IPS-NIHi11 (cell line): ENCODE results near the gene PREP.

Source experiments
- DNase-seq: peaks from one replicate; pipeline ENCODE4 v3.0.0; 2012; ENCODE audit warnings: mixed read lengths, low spot score

The PREP gene

DNA sequence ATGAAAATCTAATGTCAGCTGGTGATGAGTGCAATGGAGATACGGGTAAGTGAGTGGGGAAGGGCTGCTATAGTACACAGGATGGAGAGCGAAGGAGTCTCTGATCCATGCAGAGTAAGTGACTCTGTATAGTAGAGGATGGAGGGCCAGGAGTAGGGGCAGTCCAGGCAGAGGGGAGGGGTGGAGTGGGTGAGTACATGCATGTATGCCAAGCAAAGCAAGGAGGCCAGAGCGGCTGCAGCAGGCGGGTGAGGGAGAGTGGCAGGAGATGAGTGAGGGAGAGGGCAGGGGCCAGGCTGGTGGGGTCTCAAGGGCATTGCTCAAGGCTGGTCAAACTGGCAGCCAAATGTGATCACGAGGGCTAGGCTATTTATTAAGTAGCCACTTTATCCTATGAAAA, 94.0 kb downstream of the PREP start:
- no peak for DNase-seq

DNA sequence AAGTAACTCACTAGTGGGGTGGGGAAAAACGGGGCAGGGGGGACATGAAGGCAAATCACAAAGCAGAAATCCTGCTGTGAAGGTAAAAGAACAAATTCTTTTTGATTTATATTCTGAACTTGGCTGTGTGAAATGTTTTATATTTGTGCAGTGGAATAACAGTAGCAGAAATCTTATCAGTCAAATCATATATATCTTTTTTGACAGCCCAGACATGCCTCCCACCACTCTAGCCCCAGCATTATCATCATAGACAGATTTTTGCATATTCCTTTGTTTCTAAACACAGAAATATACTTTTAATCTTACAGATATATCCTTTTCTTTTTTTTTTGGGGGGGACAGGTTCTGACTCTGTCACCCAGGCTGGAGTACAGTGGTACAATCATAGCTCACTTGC, 97.4 kb downstream of the PREP start:
- no peak for DNase-seq

DNA sequence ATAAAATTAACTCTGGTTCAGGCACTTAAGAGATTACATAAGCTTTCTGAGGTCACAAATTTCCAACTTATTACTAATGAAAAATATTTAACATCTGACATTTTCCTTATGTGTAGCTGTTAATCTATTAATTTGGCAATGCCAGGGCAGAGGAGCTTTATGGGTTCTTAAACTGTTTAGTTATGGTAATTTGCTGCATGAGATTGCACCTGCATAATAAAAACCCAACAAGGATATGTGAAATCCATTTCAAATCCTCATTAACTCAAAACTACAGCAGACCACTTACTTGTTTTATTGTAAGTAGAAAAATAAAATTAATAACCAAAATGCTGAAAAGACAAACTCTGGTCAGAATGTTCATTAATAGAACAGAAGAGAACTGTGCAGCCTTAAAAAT, 98.1 kb downstream of the PREP start:
- no peak for DNase-seq

DNA sequence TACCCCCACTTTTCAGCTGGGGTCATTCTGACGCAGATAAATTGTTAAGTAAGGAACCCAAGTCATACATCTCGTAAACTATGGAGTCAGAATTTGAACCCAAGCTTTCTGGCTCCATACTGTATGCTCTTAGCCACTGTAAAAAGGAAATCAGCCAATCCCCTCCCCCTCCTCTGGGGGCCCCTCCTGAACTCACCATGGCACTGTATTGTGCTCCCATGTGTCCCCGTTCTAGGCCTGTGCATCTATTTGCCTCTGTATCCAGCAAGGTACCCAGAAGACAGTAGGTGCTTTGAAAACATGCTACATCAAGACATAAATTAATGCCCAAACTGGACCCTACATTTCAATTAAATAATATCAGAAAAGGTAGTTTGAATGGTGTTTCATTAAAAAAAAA, 98.5 kb downstream of the PREP start:
- no peak for DNase-seq

DNA sequence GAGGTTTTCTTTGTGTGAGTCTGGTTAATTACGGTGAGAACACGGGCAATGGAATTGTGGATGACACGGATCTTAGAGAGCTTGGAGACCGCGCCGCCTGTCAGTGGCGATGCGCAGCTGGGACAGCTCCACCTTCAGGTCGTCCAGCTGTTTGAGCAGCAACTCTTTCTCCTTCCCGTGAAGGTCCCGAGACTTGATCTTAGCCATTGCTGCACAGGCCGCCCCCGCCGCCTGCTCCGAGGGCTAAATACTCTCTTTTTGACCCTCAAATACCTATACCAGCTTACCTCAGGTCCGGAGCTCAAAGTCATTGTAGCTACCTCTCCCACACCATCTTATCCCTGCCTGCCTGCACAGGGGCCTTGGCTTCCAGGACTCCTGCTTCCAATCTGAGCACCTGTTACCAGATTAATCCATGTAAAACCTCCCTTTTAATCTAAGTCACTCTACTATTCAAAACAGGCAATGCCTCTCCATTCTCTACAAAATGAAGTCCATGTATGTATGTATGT, 100.2 kb downstream of the PREP start:
- DNase-seq: no peak

DNA sequence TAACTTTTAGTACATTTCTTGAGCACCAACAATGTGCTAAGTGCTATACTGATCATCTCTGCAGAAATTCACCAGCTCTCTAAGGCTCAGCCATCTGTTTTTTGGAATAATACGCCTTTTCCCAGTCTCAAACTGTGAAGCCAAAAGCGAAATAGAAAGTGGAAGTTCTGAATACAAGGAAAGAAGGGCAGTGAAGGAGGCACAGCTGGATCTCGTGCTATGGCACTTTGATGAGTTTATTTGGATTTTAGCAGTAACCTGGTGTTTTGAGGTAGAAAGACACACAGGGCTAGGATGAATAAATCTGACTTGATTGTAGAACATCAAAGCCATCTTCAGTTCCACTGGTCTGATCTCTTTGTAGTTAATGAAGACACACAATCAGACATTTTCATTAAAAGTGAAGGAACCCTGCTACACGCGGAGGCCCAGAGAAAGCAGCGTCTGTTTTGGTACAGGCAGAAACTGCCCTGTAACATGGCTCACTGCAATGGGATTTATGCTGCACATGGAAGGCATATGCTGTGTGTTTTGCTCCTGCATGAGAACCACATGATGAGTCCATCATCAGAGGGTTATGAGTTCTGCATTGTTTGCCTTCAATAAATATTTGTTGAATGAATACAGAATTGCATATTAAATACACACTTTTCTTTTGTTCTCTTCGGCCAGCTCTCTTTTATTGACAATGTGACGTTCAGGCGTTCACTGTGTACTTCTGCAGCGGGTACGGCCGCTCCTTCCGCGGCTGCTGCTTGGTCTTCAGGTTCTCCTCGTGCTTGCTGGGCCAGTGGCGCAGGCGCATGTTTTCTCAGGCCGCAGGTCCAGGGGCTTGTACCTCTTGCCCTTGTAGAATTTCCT, 100.9 kb downstream of the PREP start:
- DNase-seq: no peak

DNA sequence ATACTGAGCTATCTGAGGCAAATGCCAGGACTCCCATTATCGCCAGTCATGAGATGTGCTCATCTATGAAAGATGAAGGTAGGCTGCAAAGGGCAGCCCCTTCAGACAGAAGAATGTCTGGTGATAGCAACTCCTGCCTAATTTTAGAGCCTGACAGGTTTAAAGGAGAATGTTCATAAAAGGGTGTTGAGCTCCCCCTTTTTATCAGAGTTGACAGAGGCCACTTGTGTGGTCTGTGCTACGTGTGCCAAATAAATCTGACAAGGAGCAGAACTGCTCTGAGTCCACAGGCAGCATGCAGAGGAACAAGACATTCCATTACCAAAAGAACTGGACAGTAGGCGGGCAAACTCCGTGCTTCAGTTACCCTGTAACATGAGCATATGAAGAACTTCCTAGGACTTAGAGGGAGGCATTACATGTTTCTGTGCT, 101.8 kb downstream of the PREP start:
- no peak for DNase-seq

DNA sequence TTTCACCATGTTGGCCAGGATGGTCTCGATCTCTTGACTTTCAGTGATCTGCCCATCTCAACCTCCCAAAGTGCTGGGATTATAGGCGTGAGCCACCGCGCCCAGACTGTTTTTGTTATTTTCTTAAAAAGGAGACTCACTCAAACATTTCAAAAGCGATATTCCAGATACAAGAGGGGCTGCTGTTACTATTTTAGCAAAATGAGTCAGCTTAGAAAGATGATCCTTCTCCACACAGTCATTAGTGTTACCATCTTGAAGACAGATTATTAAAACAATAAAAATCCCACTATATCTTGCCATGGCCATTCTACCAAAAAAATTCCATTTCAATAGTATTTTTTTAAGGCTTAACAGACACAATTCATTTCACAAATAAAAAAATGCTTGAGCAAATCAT, 102.8 kb downstream of the PREP start:
- DNase-seq: no peak

DNA sequence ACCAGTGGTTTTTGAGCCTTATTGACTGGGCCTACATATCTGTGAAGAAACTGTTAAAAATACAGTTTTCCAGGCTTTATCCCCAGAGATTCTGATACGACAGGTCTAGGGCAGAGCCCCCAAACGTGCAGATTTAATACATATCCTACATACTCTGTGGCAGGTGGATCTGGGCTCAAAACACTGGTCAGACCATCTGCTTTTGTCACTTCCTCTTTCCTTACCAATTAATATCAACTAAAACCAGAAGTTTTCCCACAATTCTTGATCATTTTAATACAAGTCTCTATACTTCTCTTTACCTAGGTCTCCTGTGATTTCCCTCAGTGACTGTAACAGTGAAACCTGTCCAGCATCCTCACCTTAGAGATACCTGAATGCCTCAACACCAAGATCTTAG, 108.8 kb downstream of the PREP start:
- DNase-seq: no peak

DNA sequence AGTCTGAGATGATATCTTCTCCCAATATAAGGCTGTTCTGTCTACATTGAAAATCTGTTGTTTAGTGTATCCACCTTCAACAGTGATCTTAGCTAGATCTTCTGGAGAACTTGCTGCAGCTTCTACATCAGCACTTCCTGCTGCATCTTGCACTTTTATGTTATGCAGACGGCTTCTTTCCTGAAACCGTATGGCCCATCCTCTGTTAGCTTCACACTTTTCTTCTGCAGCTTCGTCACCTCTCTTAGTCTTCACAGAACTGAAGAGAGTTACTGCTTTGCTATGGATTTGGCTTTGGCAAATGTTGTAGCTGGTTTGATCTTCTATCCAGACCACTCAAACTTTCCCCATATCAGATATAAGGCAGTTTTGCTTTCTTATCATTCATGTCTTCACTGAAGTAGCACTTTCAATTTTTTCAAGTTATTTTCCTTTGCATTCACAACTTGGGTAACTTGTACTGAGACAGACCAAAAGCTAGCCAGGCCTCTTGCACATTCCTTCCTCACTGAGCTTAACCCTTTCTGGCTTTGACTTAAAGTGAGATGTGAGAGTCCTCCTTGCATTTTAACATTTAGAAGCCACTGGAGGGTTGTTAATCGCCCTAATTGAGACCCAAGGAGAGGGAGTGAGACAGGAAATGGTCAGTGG, 110.1 kb downstream of the PREP start:
- DNase-seq: no peak

DNA sequence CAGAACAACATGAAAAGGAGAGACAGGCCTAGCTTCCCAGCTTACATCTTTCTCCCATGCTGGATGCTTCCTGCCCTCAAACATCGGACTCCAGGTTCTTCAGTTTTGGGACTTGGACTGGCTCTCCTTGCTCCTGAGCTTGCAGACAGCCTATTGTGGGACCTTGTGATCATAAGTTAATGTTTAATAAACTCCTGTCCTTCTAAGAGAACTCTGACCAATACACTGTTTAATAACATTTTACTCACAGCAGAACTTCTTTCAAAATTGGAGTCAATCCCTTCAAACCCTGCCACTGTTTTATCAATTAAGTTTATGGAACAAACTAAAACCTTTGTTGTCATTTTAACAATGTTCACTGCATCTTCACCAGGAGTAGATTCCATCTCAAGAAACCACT, 111.4 kb downstream of the PREP start:
- no peak for DNase-seq

DNA sequence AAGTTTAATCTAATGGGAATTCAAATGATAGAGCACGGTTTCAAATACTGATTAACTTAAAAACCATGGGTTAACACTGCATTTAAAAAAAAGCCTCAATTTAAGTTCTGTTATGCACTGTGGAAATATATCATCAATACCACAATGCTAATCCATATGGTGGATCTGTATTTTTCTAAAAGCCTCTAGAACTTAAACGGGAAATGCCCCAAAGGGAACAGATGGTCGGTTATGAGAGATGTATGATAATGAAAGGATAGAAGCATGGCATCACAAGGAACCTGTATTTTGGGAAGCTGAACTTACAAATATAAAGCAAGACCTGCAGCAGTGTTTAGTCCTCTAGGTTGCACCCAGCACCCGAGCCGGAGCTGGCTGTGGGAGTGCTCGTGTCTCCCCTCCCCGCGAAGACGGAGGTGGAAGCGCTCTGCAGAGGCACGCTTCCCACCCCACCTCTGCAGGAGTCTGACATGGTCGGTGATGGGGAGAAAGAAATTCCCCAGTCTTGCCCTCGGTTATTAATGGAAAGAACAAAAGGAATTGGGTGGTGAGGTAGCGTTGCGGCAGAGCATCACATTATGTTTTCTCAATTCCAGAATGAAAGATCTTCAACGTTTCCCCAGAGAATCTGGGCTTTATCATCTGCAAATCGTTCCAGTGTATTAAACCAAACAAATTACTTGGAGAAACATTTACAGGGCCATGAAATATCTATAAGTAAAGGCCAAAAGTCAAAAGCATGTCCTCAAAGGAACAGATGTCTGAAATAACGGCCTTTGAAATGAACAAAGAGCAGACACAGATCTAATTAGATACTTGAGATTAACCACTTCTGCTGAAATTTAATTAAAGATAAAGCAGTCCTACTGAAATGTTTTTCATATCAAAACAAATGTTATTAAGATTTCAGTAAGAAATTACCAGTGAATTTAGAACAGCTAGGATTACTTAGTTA, 120.0 kb downstream of the PREP start:
- no peak for DNase-seq

DNA sequence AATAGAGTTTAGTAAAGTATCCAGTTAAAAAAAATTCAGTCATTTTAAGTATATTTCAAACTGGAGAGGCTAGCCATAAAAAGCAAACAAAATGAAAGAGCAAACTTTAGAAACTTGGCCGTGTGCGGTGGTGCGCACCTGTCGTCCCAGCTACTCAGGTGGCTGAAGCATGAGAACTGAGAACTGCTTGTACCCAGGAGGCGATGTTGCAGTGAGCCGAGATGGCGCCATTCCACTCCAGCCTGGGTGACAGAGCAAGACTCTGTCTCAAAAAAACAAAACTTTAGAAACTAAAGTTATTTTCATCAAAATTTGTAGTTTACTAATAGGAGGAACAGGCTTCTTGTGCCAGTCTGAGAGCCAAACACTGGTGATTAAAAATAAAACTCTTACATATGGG, 122.8 kb downstream of the PREP start:
- no peak for DNase-seq

DNA sequence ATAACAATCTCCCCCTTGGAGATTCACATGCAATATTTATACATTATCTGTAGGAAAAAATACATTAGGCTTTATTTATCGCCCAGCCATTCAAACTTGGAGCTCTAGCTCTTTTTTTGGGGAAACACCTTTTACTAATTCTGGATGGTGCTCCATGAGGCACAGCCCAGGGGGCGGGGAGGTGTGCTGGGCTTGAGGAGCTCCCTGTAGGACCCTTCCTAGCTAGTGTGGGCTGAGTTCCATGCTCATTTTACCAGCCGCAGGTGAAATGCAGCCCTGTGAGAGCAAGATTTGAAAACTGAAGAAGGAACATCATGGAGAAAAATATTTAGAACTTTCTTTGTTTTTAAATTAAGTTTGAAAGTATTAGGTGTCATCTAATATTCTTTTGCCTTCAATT, 123.4 kb downstream of the PREP start:
- DNase-seq: no peak

DNA sequence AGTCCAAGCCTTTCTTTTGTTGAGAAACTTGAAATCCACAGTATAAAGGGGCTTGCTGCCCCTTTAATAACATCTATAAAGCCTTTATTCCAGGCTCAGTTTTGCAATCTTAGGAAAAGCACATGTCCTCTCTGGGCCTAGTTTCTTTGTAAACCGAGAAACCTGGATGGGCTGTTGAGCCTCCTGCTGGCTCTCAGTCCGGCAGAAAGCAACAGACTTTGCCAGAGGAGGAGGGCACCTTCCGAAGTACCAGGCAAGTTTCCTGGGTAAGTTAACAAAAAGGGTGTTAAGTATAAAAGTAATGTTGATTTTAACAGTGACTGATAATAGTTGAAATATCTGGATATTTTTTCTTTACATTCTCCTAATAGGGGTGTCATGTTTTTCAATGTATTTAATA, 124.1 kb downstream of the PREP start:
- no peak for DNase-seq

DNA sequence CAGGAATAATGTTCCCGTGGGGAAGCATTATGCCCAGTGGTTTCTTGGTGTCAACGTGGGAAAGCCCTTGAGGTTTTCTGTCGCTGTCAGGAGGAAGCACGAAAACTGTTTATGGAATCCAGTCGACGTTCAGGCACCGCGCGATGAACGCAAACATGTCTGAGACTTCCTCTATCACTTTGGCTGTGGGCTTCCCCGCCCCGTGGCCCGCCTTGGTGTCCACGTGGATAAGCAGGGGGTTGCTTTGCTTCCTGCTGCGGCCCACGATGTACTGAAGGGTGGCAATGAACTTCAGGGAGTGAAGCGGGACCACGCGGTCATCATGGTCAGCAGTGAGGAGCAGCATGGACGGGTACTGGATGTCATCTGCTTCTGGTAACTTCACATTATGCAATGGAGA, 124.8 kb downstream of the PREP start:
- no peak for DNase-seq

DNA sequence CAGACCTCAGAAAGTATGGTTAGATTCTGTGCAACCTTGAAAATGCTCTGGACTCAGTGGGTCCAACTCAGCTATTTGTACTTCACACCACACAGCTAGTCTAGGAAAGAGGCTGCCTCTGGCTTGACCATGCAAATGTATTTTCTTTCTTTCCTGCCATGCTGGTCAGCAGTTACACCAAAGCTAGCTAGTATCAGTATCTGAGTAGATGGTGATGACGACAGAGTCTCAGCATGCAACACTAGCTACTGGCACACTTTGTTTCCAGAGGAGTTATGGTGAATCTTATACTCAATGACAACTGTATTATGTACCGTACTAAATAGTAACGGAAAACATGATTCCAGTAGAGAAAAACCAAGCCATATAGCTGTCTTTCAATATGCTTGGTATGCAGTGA, 126.5 kb downstream of the PREP start:
- DNase-seq: no peak

DNA sequence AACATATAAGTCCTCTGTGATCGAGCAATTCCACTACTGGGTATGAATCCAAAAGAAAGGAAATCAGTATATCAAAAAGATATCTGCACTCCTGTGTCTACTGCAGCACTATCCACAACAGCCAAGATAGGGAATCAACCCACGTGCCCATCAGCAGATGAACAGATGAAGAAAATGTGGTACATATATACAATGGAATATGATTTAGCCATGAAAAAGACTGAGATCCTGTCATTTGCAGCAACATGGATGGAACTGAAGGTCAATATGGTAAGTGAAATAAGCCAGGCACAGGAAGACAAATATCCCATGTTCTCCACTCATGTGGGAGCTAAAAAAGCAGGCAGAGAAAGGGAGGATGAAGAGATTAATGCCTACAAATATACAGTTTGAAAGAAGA, 127.3 kb downstream of the PREP start:
- DNase-seq: no peak

DNA sequence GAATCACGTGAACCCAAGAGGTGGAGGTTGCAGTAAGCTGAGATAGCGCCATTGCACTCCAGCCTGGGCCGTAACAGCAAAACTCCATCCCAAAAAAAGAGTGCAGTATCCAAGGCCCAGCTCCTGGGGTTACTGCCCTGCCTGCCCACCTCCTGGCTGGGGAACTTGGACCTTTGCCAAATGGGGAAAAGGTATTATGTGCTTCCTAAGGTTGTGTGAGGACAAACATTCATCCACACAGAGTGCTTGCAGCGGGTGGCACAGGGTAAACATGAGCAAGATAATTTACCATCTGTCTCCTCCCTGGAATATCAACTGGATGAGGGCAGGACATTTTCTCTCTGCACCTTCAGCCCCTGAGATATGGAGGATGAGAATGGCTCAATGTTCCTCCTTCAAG, 128.2 kb downstream of the PREP start:
- DNase-seq: no peak

DNA sequence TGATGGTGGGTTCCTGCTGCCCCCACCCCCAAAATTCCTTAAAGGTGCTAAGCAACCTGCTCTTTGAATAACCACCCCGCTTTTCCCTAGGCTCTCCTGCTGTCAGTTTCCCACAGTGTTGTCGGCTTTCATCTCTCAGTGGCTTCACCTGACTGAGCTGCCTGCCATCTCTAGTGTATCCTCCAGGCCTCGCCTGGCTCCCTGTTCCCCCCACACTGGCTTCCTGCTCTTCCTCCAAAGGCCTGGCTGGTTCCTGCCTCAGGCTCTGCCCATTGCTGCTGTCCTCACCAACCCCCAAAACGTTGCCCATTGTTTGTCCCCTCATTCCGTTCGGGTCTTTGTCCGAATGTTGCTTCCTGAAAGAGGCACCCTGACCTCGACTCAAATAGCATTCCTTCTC, 129.3 kb downstream of the PREP start:
- DNase-seq: no peak

DNA sequence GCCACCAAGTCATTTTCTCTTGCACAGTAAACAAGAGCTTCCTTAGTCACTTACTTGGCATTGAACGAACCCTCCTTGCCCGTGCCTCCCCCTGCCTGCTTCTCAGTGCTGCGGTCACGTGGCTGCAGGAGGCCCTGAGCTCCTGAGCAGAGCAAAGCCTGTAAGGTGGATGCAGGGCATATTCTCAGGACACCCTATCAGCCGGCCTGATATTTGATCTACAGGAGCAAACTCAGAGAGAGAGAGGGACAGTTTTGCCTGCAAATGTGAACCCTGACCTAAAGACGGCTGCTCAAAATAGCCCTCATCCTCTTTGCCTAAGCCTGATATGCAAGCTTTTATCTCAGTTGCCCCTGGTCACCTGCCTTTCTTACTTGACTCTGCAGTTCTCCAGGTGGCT, 130.1 kb downstream of the PREP start:
- peak; percentile 52 for DNase-seq

DNA sequence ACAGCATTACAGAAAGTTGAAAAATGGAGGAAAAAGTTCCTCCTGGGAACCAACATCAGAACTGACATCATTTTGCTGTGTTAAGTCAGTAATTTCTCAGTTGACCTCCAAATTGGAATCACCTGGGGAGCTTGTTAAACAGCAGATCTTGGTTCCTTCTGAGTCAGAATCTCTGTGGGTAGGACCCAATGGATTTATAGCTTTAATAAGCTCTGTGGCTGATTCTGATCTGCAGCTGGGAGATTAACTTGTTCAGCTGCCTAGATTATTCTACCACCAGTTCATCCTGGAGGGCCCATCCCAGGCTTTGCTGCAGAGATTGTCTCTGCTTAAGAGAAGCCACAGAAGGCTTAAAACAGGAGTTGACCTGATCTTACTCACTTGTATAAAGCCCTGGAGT, 132.4 kb downstream of the PREP start:
- DNase-seq: no peak
